HepG2 (cell line): ENCODE results near the gene SYAP1. TPM values are rescaled to one million over a fixed set of nuclear protein-coding genes. Genes with fewer than 3 reads are reported as not detected.

Source experiments
- ATF6 ChIP-seq: sonication (generic); formaldehyde crosslinking; conservative IDR thresholded peaks from 2 replicates; pipeline ENCODE4 v1.4.0; 2020; ENCODE audit warnings: missing genetic modification reagents
- BCL6 ChIP-seq: IDR thresholded peaks from 2 replicates; pipeline ENCODE4 v1.6.1; 2016; ENCODE audit warnings: missing genetic modification reagents, missing compliant biosample characterization
- CREB3 ChIP-seq: sonication (generic); formaldehyde crosslinking; IDR thresholded peaks from 2 replicates; pipeline ENCODE4 v1.5.0; 2020; ENCODE audit warnings: missing genetic modification reagents
- DPF2 ChIP-seq: sonication (generic); formaldehyde crosslinking; IDR thresholded peaks from 2 replicates; pipeline ENCODE4 v1.4.0; 2020; ENCODE audit warnings: mild to moderate bottlenecking, low read depth, missing genetic modification reagents, borderline replicate concordance
- ETS1 ChIP-seq: sonication (generic); formaldehyde crosslinking; IDR thresholded peaks from 2 replicates; pipeline ENCODE4 v1.4.0; 2020; ENCODE audit warnings: missing genetic modification reagents
- GLI4 ChIP-seq: sonication (generic); formaldehyde crosslinking; IDR thresholded peaks from 2 replicates; pipeline ENCODE4 v1.5.1; 2020; ENCODE audit warnings: missing genetic modification reagents, mild to moderate bottlenecking, moderate library complexity, borderline replicate concordance
- GLMP ChIP-seq: sonication (generic); formaldehyde crosslinking; IDR thresholded peaks from 2 replicates; pipeline ENCODE4 v1.9.0; 2021; ENCODE audit warnings: missing genetic modification reagents, mild to moderate bottlenecking, borderline replicate concordance
- IKZF5 ChIP-seq: IDR thresholded peaks from 2 replicates; pipeline ENCODE4 v1.6.1; 2018; ENCODE audit warnings: missing genetic modification reagents, mild to moderate bottlenecking, missing compliant biosample characterization
- JARID2 ChIP-seq: sonication (generic); formaldehyde crosslinking; IDR thresholded peaks from 2 replicates; pipeline ENCODE4 v1.8.1; 2023; ENCODE audit warnings: missing genetic modification reagents, inconsistent platforms; ENCODE audit not compliant: insufficient replicate concordance
- KDM1A ChIP-seq: IDR thresholded peaks from 2 replicates; pipeline ENCODE4 v1.6.1; 2016; ENCODE audit warnings: missing compliant biosample characterization
- SP1 ChIP-seq, 2 experiments: fragments of 450-650 bp in 1 of 2; sonication (generic) in 1 of 2; formaldehyde crosslinking in 1 of 2; IDR thresholded peaks; 2 replicates each; pipeline versions ENCODE4 v1.4.0 to v1.6.1; 2016 to 2020; ENCODE audit warnings: missing genetic modification reagents in 1 of 2
- SPEN ChIP-seq: sonication (generic); formaldehyde crosslinking; IDR thresholded peaks from 2 replicates; pipeline ENCODE4 v1.5.1; 2020; ENCODE audit warnings: low read depth, mild to moderate bottlenecking, missing genetic modification reagents
- ZMYM3 ChIP-seq: sonication (generic); formaldehyde crosslinking; IDR thresholded peaks from 2 replicates; pipeline ENCODE4 v1.5.1; 2020; ENCODE audit warnings: mild to moderate bottlenecking, missing genetic modification reagents
- ZNF468 ChIP-seq: sonication (generic); formaldehyde crosslinking; IDR thresholded peaks from 2 replicates; pipeline ENCODE4 v1.8.0; 2022; ENCODE audit warnings: mild to moderate bottlenecking, moderate library complexity, missing genetic modification reagents
- ZNF704 ChIP-seq: sonication (generic); formaldehyde crosslinking; IDR thresholded peaks from 2 replicates; pipeline ENCODE4 v1.8.1; 2023; ENCODE audit warnings: mild to moderate bottlenecking, inconsistent platforms, moderate library complexity, missing genetic modification reagents, borderline replicate concordance
- ZNF878 ChIP-seq: sonication (generic); formaldehyde crosslinking; IDR thresholded peaks from 2 replicates; pipeline ENCODE4 v1.8.1; 2023; ENCODE audit warnings: mild to moderate bottlenecking, missing genetic modification reagents, moderate library complexity
- ZSCAN12 ChIP-seq: sonication (generic); formaldehyde crosslinking; IDR thresholded peaks from 2 replicates; pipeline ENCODE4 v1.9.0; 2021; ENCODE audit warnings: mild to moderate bottlenecking, missing genetic modification reagents
- polyA plus RNA-seq, 8 experiments: library from polyadenylated mRNA; depleted of rRNA in 3 of 8; stranded (reverse) in 7 of 8; unstranded in 1 of 8; fragments of >200 nt; fragmentation: Illumina TruSeq in 4 of 8; extraction: Trizol in 4 of 8; gene quantifications; 2 replicates each; pipeline versions ENCODE4 v1.2.1 to v1.2.3, GENCODE V29; 2011 to 2016; ENCODE audit warnings: low read depth in 4 of 8, missing spikeins in 1 of 8, mixed read lengths in 1 of 8; ENCODE audit not compliant: insufficient read depth in 1 of 8
- total RNA-seq, 5 experiments: library from RNA; depleted of rRNA; stranded (reverse); fragments of >200 nt; fragmentation: Illumina TruSeq; extraction: Trizol; gene quantifications; 2 replicates each; pipeline ENCODE4 v1.2.3, GENCODE V29; 2016; ENCODE audit warnings: low read depth in 1 of 5

Gene SYAP1
- total and polyA plus RNA-seq, 2 of the 13 experiments (the other 11 are each of a cell fraction or from before 2014, with no cell fraction given): 4.9 to 18.5 TPM

- TF ChIP-seq IKZF5 (CRISPR knock-in tag): no peak
- no peak for TF ChIP-seq CREB3 (CRISPR knock-in tag)
- 0 out of 2 replicates have a peak, but pooled peaks have one; percentile 33 for TF ChIP-seq GLI4
- no peak for TF ChIP-seq ZSCAN12 (CRISPR knock-in tag)
- no peak for TF ChIP-seq JARID2
- 0 out of 2 replicates have a peak, but pooled peaks have one; percentile 42 for TF ChIP-seq SPEN (CRISPR knock-in tag)
- no peak for TF ChIP-seq SP1 (IDR thresholded peaks at IDR 0.05)
- TF ChIP-seq SP1 (CRISPR knock-in tag; IDR thresholded peaks at IDR 0.05): no peak
- no peak for TF ChIP-seq ZMYM3 (CRISPR knock-in tag)
- no peak for TF ChIP-seq ZNF704 (CRISPR knock-in tag)
- TF ChIP-seq DPF2 (CRISPR knock-in tag): no peak
- no peak for TF ChIP-seq ETS1 (CRISPR knock-in tag)
- no peak for TF ChIP-seq ATF6 (CRISPR knock-in tag)
- TF ChIP-seq BCL6: no peak
- TF ChIP-seq GLMP (CRISPR knock-in tag): 0 out of 2 replicates have a peak, but pooled peaks have one; percentile 31
- no peak for TF ChIP-seq ZNF468 (CRISPR knock-in tag)
- no peak for TF ChIP-seq KDM1A
- no peak for TF ChIP-seq ZNF878
Measured at GRCh38 chrX:16711893-16712547, 7.4 kb upstream of the SYAP1 start (continued).
